ENCODE results near the gene MAPK4. TPM values are rescaled to one million over a fixed set of nuclear protein-coding genes. Genes with fewer than 3 reads are reported as not detected.
"Not testable (repeated sequence)": the region's sequence is repeated elsewhere in the genome, so short reads cannot be mapped to it uniquely, and the experiment has no call there.

Gene MAPK4
- total RNA-seq, 1 donor from 2014 or later: not detected

GRCh38 chr18:50581517-50581916 lies 21.6 kb downstream of the MAPK4 start:
- no peaks in the 10 kb centered on the region for H3K4me1 Mint-ChIP-seq (ENCODE audit: low read depth)
- no peaks in the 10 kb centered on the region for H3K27me3 Mint-ChIP-seq (ENCODE audit: low read depth)
- H3K27ac Mint-ChIP-seq: no peak overlapping the region
- intact Hi-C loops (cut with micrococcal nuclease): no loop called here
- H3K4me3 Mint-ChIP-seq (ENCODE audit: low read depth): no peak overlapping the region
- no peak for DNase-seq (ENCODE audit: low spot score)
- no peaks in the 10 kb centered on the region for H3K36me3 Mint-ChIP-seq (ENCODE audit: low read depth)
- H3K9me3 Mint-ChIP-seq: peaks cover 5% of the 10 kb centered on the region

GRCh38 chr18:50582500-50582899 lies 22.6 kb downstream of the MAPK4 start:
- intact Hi-C loops (cut with micrococcal nuclease): no loop called here
- Mint-ChIP-seq H3K9me3 (peaks cover 5% of the 10 kb centered on the region), H3K27ac (no peak overlapping the region), H3K36me3 (ENCODE audit: low read depth) (no peaks in the 10 kb centered on the region), H3K4me3 (ENCODE audit: low read depth) (no peak overlapping the region), H3K4me1 (ENCODE audit: low read depth) (no peaks in the 10 kb centered on the region), H3K27me3 (ENCODE audit: low read depth) (no peaks in the 10 kb centered on the region)
- no peak for DNase-seq (ENCODE audit: low spot score)

GRCh38 chr18:50586710-50587109 lies 26.8 kb downstream of the MAPK4 start:
- Mint-ChIP-seq H3K36me3 (ENCODE audit: low read depth) (no peaks in the 10 kb centered on the region), H3K4me3 (ENCODE audit: low read depth) (no peak overlapping the region), H3K9me3 (peaks cover 5% of the 10 kb centered on the region), H3K27me3 (ENCODE audit: low read depth) (no peaks in the 10 kb centered on the region), H3K4me1 (ENCODE audit: low read depth) (peaks cover 2% of the 10 kb centered on the region), H3K27ac (no peak overlapping the region)
- no peak for DNase-seq (ENCODE audit: low spot score)
- intact Hi-C loops (cut with micrococcal nuclease): no loop called here

GRCh38 chr18:50590593-50590992 lies 30.7 kb downstream of the MAPK4 start:
- Mint-ChIP-seq H3K4me3 (ENCODE audit: low read depth) (no peak overlapping the region), H3K36me3 (ENCODE audit: low read depth) (no peaks in the 10 kb centered on the region), H3K27ac (no peak overlapping the region), H3K4me1 (ENCODE audit: low read depth) (peaks cover 2% of the 10 kb centered on the region), H3K9me3 (peaks cover 3% of the 10 kb centered on the region), H3K27me3 (ENCODE audit: low read depth) (no peaks in the 10 kb centered on the region)
- intact Hi-C loops (cut with micrococcal nuclease): no loop called here
- no peak for DNase-seq (ENCODE audit: low spot score)

- intact Hi-C loops (cut with micrococcal nuclease): no loop called here
- no peak overlapping the region for H3K4me3 Mint-ChIP-seq (ENCODE audit: low read depth)
- DNase-seq (ENCODE audit: low spot score): no peak
Measured at GRCh38 chr18:50594012-50594411, 34.1 kb downstream of the MAPK4 start.

GRCh38 chr18:50594942-50595341 lies 35.1 kb downstream of the MAPK4 start:
- DNase-seq (ENCODE audit: low spot score): no peak
- Mint-ChIP-seq H3K27ac (no peak overlapping the region), H3K9me3 (no peaks in the 10 kb centered on the region), H3K36me3 (ENCODE audit: low read depth) (no peaks in the 10 kb centered on the region), H3K4me3 (ENCODE audit: low read depth) (no peak overlapping the region), H3K4me1 (ENCODE audit: low read depth) (no peaks in the 10 kb centered on the region), H3K27me3 (ENCODE audit: low read depth) (no peaks in the 10 kb centered on the region)
- intact Hi-C loops (cut with micrococcal nuclease): no loop called here

More at GRCh38 chr18:50594012-50594411, 34.1 kb downstream of the MAPK4 start:
- Mint-ChIP-seq H3K4me1 (ENCODE audit: low read depth) (peaks cover 2% of the 10 kb centered on the region), H3K27me3 (ENCODE audit: low read depth) (no peaks in the 10 kb centered on the region), H3K27ac (no peak overlapping the region), H3K9me3 (no peaks in the 10 kb centered on the region), H3K36me3 (ENCODE audit: low read depth) (no peaks in the 10 kb centered on the region)

GRCh38 chr18:50602466-50602865 lies 42.6 kb downstream of the MAPK4 start:
- Mint-ChIP-seq H3K36me3 (ENCODE audit: low read depth) (no peaks in the 10 kb centered on the region), H3K27ac (no peak overlapping the region), H3K27me3 (ENCODE audit: low read depth) (no peaks in the 10 kb centered on the region), H3K4me3 (ENCODE audit: low read depth) (no peak overlapping the region), H3K9me3 (no peaks in the 10 kb centered on the region), H3K4me1 (ENCODE audit: low read depth) (no peaks in the 10 kb centered on the region)
- DNase-seq (ENCODE audit: low spot score): no peak
- intact Hi-C loops (cut with micrococcal nuclease): no loop called here

- intact Hi-C loops (cut with micrococcal nuclease): no loop called here
Measured at GRCh38 chr18:50606609-50607008, 46.7 kb downstream of the MAPK4 start.

GRCh38 chr18:50607378-50607926 lies 47.6 kb downstream of the MAPK4 start:
- no peak overlapping the region for H3K27ac Mint-ChIP-seq
- H3K9me3 Mint-ChIP-seq: no peaks in the 10 kb centered on the region
- H3K4me3 Mint-ChIP-seq (ENCODE audit: low read depth): no peak overlapping the region
- H3K27me3 Mint-ChIP-seq (ENCODE audit: low read depth): no peaks in the 10 kb centered on the region
- DNase-seq (ENCODE audit: low spot score): no peak
- H3K36me3 Mint-ChIP-seq (ENCODE audit: low read depth): no peaks in the 10 kb centered on the region
- intact Hi-C loops (cut with micrococcal nuclease): no loop called here
- no peaks in the 10 kb centered on the region for H3K4me1 Mint-ChIP-seq (ENCODE audit: low read depth)

More at GRCh38 chr18:50606609-50607008, 46.7 kb downstream of the MAPK4 start:
- Mint-ChIP-seq H3K27me3 (ENCODE audit: low read depth) (no peaks in the 10 kb centered on the region), H3K27ac (no peak overlapping the region), H3K4me3 (ENCODE audit: low read depth) (no peak overlapping the region), H3K4me1 (ENCODE audit: low read depth) (no peaks in the 10 kb centered on the region), H3K9me3 (no peaks in the 10 kb centered on the region), H3K36me3 (ENCODE audit: low read depth) (no peaks in the 10 kb centered on the region)
- no peak for DNase-seq (ENCODE audit: low spot score)

GRCh38 chr18:50609171-50609570 lies 49.3 kb downstream of the MAPK4 start:
- H3K9me3 Mint-ChIP-seq; H3K27ac Mint-ChIP-seq; H3K4me3 Mint-ChIP-seq (ENCODE audit: low read depth); DNase-seq (ENCODE audit: low spot score); H3K4me1 Mint-ChIP-seq (ENCODE audit: low read depth); H3K27me3 Mint-ChIP-seq (ENCODE audit: low read depth); H3K36me3 Mint-ChIP-seq (ENCODE audit: low read depth); intact Hi-C loops (cut with micrococcal nuclease): not testable (repeated sequence)

GRCh38 chr18:50610349-50610748 lies 50.5 kb downstream of the MAPK4 start:
- Mint-ChIP-seq H3K27ac (no peak overlapping the region), H3K27me3 (ENCODE audit: low read depth) (no peaks in the 10 kb centered on the region), H3K36me3 (ENCODE audit: low read depth) (no peaks in the 10 kb centered on the region), H3K4me3 (ENCODE audit: low read depth) (no peak overlapping the region), H3K4me1 (ENCODE audit: low read depth) (no peaks in the 10 kb centered on the region), H3K9me3 (no peaks in the 10 kb centered on the region)
- intact Hi-C loops (cut with micrococcal nuclease): no loop called here
- DNase-seq (ENCODE audit: low spot score): no peak

- H3K36me3 Mint-ChIP-seq (ENCODE audit: low read depth): no peaks in the 10 kb centered on the region
- H3K4me1 Mint-ChIP-seq (ENCODE audit: low read depth): no peaks in the 10 kb centered on the region
- H3K9me3 Mint-ChIP-seq: no peaks in the 10 kb centered on the region
- H3K4me3 Mint-ChIP-seq (ENCODE audit: low read depth): no peak overlapping the region
- DNase-seq (ENCODE audit: low spot score): no peak
- intact Hi-C loops (cut with micrococcal nuclease): no loop called here
- H3K27ac Mint-ChIP-seq: no peak overlapping the region
- no peaks in the 10 kb centered on the region for H3K27me3 Mint-ChIP-seq (ENCODE audit: low read depth)
Measured at GRCh38 chr18:50611529-50611941, 51.6 kb downstream of the MAPK4 start.

GRCh38 chr18:50614838-50615237 lies 55.0 kb downstream of the MAPK4 start:
- no peaks in the 10 kb centered on the region for H3K4me1 Mint-ChIP-seq (ENCODE audit: low read depth)
- no peaks in the 10 kb centered on the region for H3K9me3 Mint-ChIP-seq
- H3K27me3 Mint-ChIP-seq (ENCODE audit: low read depth): no peaks in the 10 kb centered on the region
- no peaks in the 10 kb centered on the region for H3K36me3 Mint-ChIP-seq (ENCODE audit: low read depth)
- intact Hi-C loops (cut with micrococcal nuclease): no loop called here
- no peak overlapping the region for H3K4me3 Mint-ChIP-seq (ENCODE audit: low read depth)
- DNase-seq (ENCODE audit: low spot score): no peak
- no peak overlapping the region for H3K27ac Mint-ChIP-seq

GRCh38 chr18:50616484-50617048 lies 56.7 kb downstream of the MAPK4 start:
- H3K27me3 Mint-ChIP-seq (ENCODE audit: low read depth): no peaks in the 10 kb centered on the region
- H3K9me3 Mint-ChIP-seq: no peaks in the 10 kb centered on the region

More at GRCh38 chr18:50616484-50617048, 56.7 kb downstream of the MAPK4 start:
- intact Hi-C loops (cut with micrococcal nuclease): no loop called here
- no peak overlapping the region for H3K4me3 Mint-ChIP-seq (ENCODE audit: low read depth)
- H3K4me1 Mint-ChIP-seq (ENCODE audit: low read depth): no peaks in the 10 kb centered on the region
- no peak for DNase-seq (ENCODE audit: low spot score)
- no peaks in the 10 kb centered on the region for H3K36me3 Mint-ChIP-seq (ENCODE audit: low read depth)
- no peak overlapping the region for H3K27ac Mint-ChIP-seq
